HepG2 (cell line): ENCODE measurements around the gene SLC25A11. TPM values are rescaled to one million over a fixed set of nuclear protein-coding genes. Genes with fewer than 3 reads are reported as not detected.

ENCODE experiments used
- DNMT3B ChIP-seq: conservative IDR thresholded peaks from 2 replicates; pipeline ENCODE4 v1.6.1; 2016; ENCODE audit warnings: missing biosample characterization, control low read depth
- KDM3A ChIP-seq: IDR thresholded peaks from 2 replicates; pipeline ENCODE4 v1.6.1; 2018; ENCODE audit warnings: low read depth, missing compliant biosample characterization
- PCBP2 ChIP-seq: fragments of 200-400 bp; formaldehyde crosslinking; optimal IDR thresholded peaks from 2 replicates; pipeline ENCODE3; 2018; ENCODE audit warnings: low read length, low read depth; ENCODE audit not compliant: poor library complexity, severe bottlenecking
- SALL2 ChIP-seq: sonication (generic); formaldehyde crosslinking; IDR thresholded peaks from 2 replicates; pipeline ENCODE4 v1.8.1; 2023; ENCODE audit warnings: mild to moderate bottlenecking, missing genetic modification reagents, inconsistent platforms
- ZNF10 ChIP-seq: sonication (generic); formaldehyde crosslinking; IDR thresholded peaks from 2 replicates; pipeline ENCODE4 v1.4.0; 2020; ENCODE audit warnings: mild to moderate bottlenecking, low read depth, missing genetic modification reagents, borderline replicate concordance
- ZNF556 ChIP-seq: sonication (generic); formaldehyde crosslinking; IDR thresholded peaks from 2 replicates; pipeline ENCODE4 v1.4.0; 2020; ENCODE audit warnings: mild to moderate bottlenecking, missing genetic modification reagents, borderline replicate concordance
- ZNF672 ChIP-seq: sonication (generic); formaldehyde crosslinking; IDR thresholded peaks from 2 replicates; pipeline ENCODE4 v1.8.1; 2022; ENCODE audit warnings: missing genetic modification reagents
- ZNF841 ChIP-seq: sonication (generic); formaldehyde crosslinking; IDR thresholded peaks from 2 replicates; pipeline ENCODE4 v1.8.1; 2023; ENCODE audit warnings: missing genetic modification reagents, borderline replicate concordance
- polyA plus RNA-seq, 8 experiments: library from polyadenylated mRNA; depleted of rRNA in 3 of 8; stranded (reverse) in 7 of 8; unstranded in 1 of 8; fragments of >200 nt; fragmentation: Illumina TruSeq in 4 of 8; extraction: Trizol in 4 of 8; gene quantifications; 2 replicates each; pipeline versions ENCODE4 v1.2.1 to v1.2.3, GENCODE V29; 2011 to 2016; ENCODE audit warnings: low read depth in 4 of 8, missing spikeins in 1 of 8, mixed read lengths in 1 of 8; ENCODE audit not compliant: insufficient read depth in 1 of 8
- total RNA-seq, 5 experiments: library from RNA; depleted of rRNA; stranded (reverse); fragments of >200 nt; fragmentation: Illumina TruSeq; extraction: Trizol; gene quantifications; 2 replicates each; pipeline ENCODE4 v1.2.3, GENCODE V29; 2016; ENCODE audit warnings: low read depth in 1 of 5
- TF ChIP-seq, protein P1 (sequence below): sonication (generic); formaldehyde crosslinking; IDR thresholded peaks from 2 replicates; pipeline ENCODE4 v1.5.1; 2020; ENCODE audit warnings: mild to moderate bottlenecking, missing genetic modification reagents, moderate library complexity
- TF ChIP-seq, protein P2 (sequence below): sonication (generic); formaldehyde crosslinking; IDR thresholded peaks from 2 replicates; pipeline ENCODE4 v1.4.0; 2020; ENCODE audit warnings: missing genetic modification reagents
- TF ChIP-seq, protein P3 (sequence below): sonication (generic); formaldehyde crosslinking; IDR thresholded peaks from 2 replicates; pipeline ENCODE4 v1.5.1; 2020; ENCODE audit warnings: missing genetic modification reagents, mild to moderate bottlenecking, borderline replicate concordance
- TF ChIP-seq, protein P4 (sequence below): sonication (generic); formaldehyde crosslinking; IDR thresholded peaks from 2 replicates; pipeline ENCODE4 v1.4.0; 2020; ENCODE audit warnings: missing genetic modification reagents

SLC25A11 gene
- total and polyA plus RNA-seq, 2 of the 13 experiments (the other 11 are each of a cell fraction or from before 2014, with no cell fraction given): 35.4 to 47.2 TPM

DNA sequence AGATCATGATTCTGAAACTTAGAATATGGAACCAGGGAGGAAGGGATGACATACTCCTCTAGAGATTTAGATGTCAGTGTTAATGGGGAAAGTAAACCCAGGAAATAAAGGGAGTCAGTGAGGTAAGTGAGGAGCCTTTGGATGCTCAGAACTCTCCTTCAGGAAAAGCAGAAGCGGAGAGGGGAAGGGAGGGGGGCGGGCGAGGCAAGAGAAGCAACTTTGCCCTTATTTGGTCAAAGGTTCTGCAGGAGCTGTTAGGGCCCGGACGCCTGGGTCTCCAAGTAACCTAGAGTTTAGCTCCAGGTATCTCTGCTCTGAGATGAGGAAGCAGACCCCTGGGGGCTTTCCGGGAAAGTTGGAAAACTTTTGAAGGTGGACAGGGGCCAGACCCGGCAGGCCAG, 7.2 kb upstream of the SLC25A11 start (continued):
- TF ChIP-seq, protein P1, sequence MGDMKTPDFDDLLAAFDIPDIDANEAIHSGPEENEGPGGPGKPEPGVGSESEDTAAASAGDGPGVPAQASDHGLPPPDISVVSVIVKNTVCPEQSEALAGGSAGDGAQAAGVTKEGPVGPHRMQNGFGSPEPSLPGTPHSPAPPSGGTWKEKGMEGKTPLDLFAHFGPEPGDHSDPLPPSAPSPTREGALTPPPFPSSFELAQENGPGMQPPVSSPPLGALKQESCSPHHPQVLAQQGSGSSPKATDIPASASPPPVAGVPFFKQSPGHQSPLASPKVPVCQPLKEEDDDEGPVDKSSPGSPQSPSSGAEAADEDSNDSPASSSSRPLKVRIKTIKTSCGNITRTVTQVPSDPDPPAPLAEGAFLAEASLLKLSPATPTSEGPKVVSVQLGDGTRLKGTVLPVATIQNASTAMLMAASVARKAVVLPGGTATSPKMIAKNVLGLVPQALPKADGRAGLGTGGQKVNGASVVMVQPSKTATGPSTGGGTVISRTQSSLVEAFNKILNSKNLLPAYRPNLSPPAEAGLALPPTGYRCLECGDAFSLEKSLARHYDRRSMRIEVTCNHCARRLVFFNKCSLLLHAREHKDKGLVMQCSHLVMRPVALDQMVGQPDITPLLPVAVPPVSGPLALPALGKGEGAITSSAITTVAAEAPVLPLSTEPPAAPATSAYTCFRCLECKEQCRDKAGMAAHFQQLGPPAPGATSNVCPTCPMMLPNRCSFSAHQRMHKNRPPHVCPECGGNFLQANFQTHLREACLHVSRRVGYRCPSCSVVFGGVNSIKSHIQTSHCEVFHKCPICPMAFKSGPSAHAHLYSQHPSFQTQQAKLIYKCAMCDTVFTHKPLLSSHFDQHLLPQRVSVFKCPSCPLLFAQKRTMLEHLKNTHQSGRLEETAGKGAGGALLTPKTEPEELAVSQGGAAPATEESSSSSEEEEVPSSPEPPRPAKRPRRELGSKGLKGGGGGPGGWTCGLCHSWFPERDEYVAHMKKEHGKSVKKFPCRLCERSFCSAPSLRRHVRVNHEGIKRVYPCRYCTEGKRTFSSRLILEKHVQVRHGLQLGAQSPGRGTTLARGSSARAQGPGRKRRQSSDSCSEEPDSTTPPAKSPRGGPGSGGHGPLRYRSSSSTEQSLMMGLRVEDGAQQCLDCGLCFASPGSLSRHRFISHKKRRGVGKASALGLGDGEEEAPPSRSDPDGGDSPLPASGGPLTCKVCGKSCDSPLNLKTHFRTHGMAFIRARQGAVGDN: no peak
- TF ChIP-seq ZNF841 (CRISPR knock-in tag): no peak
- TF ChIP-seq, protein P2, sequence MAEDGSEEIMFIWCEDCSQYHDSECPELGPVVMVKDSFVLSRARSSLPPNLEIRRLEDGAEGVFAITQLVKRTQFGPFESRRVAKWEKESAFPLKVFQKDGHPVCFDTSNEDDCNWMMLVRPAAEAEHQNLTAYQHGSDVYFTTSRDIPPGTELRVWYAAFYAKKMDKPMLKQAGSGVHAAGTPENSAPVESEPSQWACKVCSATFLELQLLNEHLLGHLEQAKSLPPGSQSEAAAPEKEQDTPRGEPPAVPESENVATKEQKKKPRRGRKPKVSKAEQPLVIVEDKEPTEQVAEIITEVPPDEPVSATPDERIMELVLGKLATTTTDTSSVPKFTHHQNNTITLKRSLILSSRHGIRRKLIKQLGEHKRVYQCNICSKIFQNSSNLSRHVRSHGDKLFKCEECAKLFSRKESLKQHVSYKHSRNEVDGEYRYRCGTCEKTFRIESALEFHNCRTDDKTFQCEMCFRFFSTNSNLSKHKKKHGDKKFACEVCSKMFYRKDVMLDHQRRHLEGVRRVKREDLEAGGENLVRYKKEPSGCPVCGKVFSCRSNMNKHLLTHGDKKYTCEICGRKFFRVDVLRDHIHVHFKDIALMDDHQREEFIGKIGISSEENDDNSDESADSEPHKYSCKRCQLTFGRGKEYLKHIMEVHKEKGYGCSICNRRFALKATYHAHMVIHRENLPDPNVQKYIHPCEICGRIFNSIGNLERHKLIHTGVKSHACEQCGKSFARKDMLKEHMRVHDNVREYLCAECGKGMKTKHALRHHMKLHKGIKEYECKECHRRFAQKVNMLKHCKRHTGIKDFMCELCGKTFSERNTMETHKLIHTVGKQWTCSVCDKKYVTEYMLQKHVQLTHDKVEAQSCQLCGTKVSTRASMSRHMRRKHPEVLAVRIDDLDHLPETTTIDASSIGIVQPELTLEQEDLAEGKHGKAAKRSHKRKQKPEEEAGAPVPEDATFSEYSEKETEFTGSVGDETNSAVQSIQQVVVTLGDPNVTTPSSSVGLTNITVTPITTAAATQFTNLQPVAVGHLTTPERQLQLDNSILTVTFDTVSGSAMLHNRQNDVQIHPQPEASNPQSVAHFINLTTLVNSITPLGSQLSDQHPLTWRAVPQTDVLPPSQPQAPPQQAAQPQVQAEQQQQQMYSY (CRISPR knock-in tag): no peak
- no peak for TF ChIP-seq ZNF672 (CRISPR knock-in tag)
- TF ChIP-seq, protein P3, sequence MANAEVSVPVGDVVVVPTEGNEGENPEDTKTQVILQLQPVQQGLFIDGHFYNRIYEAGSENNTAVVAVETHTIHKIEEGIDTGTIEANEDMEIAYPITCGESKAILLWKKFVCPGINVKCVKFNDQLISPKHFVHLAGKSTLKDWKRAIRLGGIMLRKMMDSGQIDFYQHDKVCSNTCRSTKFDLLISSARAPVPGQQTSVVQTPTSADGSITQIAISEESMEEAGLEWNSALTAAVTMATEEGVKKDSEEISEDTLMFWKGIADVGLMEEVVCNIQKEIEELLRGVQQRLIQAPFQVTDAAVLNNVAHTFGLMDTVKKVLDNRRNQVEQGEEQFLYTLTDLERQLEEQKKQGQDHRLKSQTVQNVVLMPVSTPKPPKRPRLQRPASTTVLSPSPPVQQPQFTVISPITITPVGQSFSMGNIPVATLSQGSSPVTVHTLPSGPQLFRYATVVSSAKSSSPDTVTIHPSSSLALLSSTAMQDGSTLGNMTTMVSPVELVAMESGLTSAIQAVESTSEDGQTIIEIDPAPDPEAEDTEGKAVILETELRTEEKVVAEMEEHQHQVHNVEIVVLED (CRISPR knock-in tag): no peak
- no peak for TF ChIP-seq ZNF556 (CRISPR knock-in tag)
- no peak for TF ChIP-seq ZNF10
- no peak for TF ChIP-seq DNMT3B
- no peak for TF ChIP-seq SALL2
- TF ChIP-seq, protein P4, sequence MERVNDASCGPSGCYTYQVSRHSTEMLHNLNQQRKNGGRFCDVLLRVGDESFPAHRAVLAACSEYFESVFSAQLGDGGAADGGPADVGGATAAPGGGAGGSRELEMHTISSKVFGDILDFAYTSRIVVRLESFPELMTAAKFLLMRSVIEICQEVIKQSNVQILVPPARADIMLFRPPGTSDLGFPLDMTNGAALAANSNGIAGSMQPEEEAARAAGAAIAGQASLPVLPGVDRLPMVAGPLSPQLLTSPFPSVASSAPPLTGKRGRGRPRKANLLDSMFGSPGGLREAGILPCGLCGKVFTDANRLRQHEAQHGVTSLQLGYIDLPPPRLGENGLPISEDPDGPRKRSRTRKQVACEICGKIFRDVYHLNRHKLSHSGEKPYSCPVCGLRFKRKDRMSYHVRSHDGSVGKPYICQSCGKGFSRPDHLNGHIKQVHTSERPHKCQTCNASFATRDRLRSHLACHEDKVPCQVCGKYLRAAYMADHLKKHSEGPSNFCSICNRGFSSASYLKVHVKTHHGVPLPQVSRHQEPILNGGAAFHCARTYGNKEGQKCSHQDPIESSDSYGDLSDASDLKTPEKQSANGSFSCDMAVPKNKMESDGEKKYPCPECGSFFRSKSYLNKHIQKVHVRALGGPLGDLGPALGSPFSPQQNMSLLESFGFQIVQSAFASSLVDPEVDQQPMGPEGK (CRISPR knock-in tag): no peak
- TF ChIP-seq KDM3A (CRISPR knock-in tag): no peak
- no peak for TF ChIP-seq PCBP2
- TF ChIP-seq, all 625 proteins: peak for 6
